Neural progenitor cell (in vitro differentiated cells): Measurements from ENCODE around the gene PIGM.

ENCODE experiments used
- EZH2 ChIP-seq: fragments of 200-600 bp; sonication (generic); IDR thresholded peaks from 2 replicates; pipeline ENCODE4 v1.6.1; 2017; ENCODE audit warnings: antibody characterized with exemption, mild to moderate bottlenecking, moderate library complexity
- EZH2phosphoT487 ChIP-seq: fragments of 200-600 bp; sonication (generic); IDR thresholded peaks from 2 replicates; pipeline ENCODE4 v1.6.1; 2017; ENCODE audit warnings: antibody characterized with exemption
- TF ChIP-seq, protein P1 (sequence below): fragments of 200-600 bp; sonication (generic); IDR thresholded peaks from 2 replicates; pipeline ENCODE4 v1.5.1; 2017; ENCODE audit warnings: antibody characterized with exemption, mild to moderate bottlenecking

DNA sequence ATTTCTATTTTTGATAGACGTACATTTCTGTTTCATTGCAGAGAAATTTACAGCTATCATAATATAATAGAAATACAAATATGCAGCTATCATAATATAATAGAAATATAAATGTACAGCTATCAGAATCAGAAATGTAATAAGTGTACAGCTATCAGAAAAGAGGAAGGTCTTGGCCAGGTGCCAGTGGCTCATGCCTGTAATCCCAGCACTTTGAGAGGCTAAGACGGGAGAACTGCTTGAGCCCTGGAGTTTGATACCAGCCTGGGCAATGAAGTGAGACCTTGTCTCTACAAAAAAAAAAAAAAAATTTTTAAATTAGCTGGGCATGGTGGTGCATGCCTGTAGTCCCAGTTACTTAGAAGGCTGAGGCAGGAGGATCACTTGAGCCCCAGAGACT lies 37.9 kb downstream of the PIGM start:
- no peak for TF ChIP-seq EZH2
- TF ChIP-seq, protein P1, sequence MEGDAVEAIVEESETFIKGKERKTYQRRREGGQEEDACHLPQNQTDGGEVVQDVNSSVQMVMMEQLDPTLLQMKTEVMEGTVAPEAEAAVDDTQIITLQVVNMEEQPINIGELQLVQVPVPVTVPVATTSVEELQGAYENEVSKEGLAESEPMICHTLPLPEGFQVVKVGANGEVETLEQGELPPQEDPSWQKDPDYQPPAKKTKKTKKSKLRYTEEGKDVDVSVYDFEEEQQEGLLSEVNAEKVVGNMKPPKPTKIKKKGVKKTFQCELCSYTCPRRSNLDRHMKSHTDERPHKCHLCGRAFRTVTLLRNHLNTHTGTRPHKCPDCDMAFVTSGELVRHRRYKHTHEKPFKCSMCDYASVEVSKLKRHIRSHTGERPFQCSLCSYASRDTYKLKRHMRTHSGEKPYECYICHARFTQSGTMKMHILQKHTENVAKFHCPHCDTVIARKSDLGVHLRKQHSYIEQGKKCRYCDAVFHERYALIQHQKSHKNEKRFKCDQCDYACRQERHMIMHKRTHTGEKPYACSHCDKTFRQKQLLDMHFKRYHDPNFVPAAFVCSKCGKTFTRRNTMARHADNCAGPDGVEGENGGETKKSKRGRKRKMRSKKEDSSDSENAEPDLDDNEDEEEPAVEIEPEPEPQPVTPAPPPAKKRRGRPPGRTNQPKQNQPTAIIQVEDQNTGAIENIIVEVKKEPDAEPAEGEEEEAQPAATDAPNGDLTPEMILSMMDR = no peak
- no peak for TF ChIP-seq EZH2phosphoT487
